CD14-positive monocyte (primary cell): ENCODE results near the gene WFDC5. TPM values are rescaled to one million over a fixed set of nuclear protein-coding genes. Genes with fewer than 3 reads are reported as not detected.
"Not testable (repeated sequence)": the region's sequence is repeated elsewhere in the genome, so short reads cannot be mapped to it uniquely, and the experiment has no call there.

Experiments
- DNase-seq, 3 donors: peaks; one replicate each; pipeline ENCODE4 v3.0.0-alpha.2; 2011 to 2022
- H2AFZ ChIP-seq: 2 replicates; pipeline ENCODE4 v1.6.0; 2012; ENCODE audit warnings: mild to moderate bottlenecking, low read depth, low read length, inconsistent platforms; ENCODE audit not compliant: insufficient read depth, poor library complexity, severe bottlenecking
- H3K27ac ChIP-seq, 2 donors: 1 replicate in 1 of 2; 2 replicates in 1 of 2; pipeline ENCODE4 v1.5.1; 2012 to 2013; ENCODE audit warnings: low read length in 2 of 2, control low read depth in 1 of 2, inconsistent platforms in 1 of 2, low read depth in 1 of 2, mild to moderate bottlenecking in 1 of 2
- H3K27me3 ChIP-seq, 2 donors: one replicate each; pipeline versions ENCODE4 v1.6.0 to v1.6.1; 2011 to 2013; ENCODE audit warnings: low read length in 2 of 2; ENCODE audit not compliant: control insufficient read depth in 2 of 2, insufficient read depth in 2 of 2
- H3K36me3 ChIP-seq, 2 donors: replicated peaks in 1 of 2; 1 replicate in 1 of 2; 2 replicates in 1 of 2; pipeline versions ENCODE4 v1.5.1 to v1.6.1; 2012 to 2013; ENCODE audit warnings: low read length in 2 of 2, control low read depth in 1 of 2, inconsistent platforms in 1 of 2, mild to moderate bottlenecking in 1 of 2; ENCODE audit not compliant: insufficient read depth in 2 of 2, control insufficient read depth in 1 of 2
- H3K4me1 ChIP-seq, 2 donors: 1 replicate in 1 of 2; 2 replicates in 1 of 2; pipeline versions ENCODE4 v1.5.1 to v1.6.1; 2012 to 2013; ENCODE audit warnings: low read length in 2 of 2, control low read depth in 1 of 2, inconsistent platforms in 1 of 2, mild to moderate bottlenecking in 1 of 2, moderate library complexity in 1 of 2; ENCODE audit not compliant: insufficient read depth in 2 of 2, control insufficient read depth in 1 of 2
- H3K4me2 ChIP-seq: replicated peaks from 2 replicates; pipeline ENCODE3; 2012; ENCODE audit warnings: low read length, moderate library complexity, mild to moderate bottlenecking; ENCODE audit not compliant: poor library complexity, severe bottlenecking; ENCODE audit errors: extremely low read depth
- H3K4me3 ChIP-seq, 3 experiments: fragments of 200-600 bp in 1 of 3; sonication (generic) in 1 of 3; replicated peaks in 1 of 3; 1 replicate in 2 of 3; 2 replicates in 1 of 3; pipeline ENCODE4 v1.5.1; 2011 to 2013; ENCODE audit warnings: low read length in 3 of 3, mild to moderate bottlenecking in 3 of 3, control low read depth in 2 of 3, low read depth in 2 of 3, inconsistent platforms in 1 of 3, moderate library complexity in 1 of 3
- H3K79me2 ChIP-seq: 2 replicates; pipeline ENCODE4 v1.6.0; 2012; ENCODE audit warnings: mild to moderate bottlenecking, control low read depth, inconsistent platforms, low read length, moderate library complexity; ENCODE audit not compliant: insufficient read depth
- H3K9ac ChIP-seq: 2 replicates; pipeline ENCODE4 v1.6.0; 2017; ENCODE audit warnings: low read length, mild to moderate bottlenecking; ENCODE audit not compliant: insufficient read depth, poor library complexity, severe bottlenecking
- H3K9me3 ChIP-seq, 2 donors: replicated peaks in 1 of 2; 1 replicate in 1 of 2; 2 replicates in 1 of 2; pipeline versions ENCODE4 v1.5.1 to v1.6.1; 2012 to 2013; ENCODE audit warnings: low read length in 2 of 2, control low read depth in 1 of 2; ENCODE audit not compliant: control insufficient read depth in 1 of 2, insufficient read depth in 1 of 2
- H4K20me1 ChIP-seq: 2 replicates; pipeline ENCODE4 v1.6.0; 2012; ENCODE audit warnings: mild to moderate bottlenecking, low read length, control low read depth, moderate library complexity; ENCODE audit not compliant: insufficient read depth
- H3K27ac Mint-ChIP-seq, 7 donors: one replicate each; pipeline ENCODE4 v1.8.0; 2020; ENCODE audit warnings: mild to moderate bottlenecking in 7 of 7, mixed read lengths in 7 of 7, moderate library complexity in 6 of 7, inconsistent platforms in 2 of 7
- H3K27me3 Mint-ChIP-seq, 3 donors: one replicate each; pipeline ENCODE4 v1.8.0; 2021 to 2022; ENCODE audit warnings: low read depth in 3 of 3, mild to moderate bottlenecking in 3 of 3, mixed read lengths in 3 of 3, moderate library complexity in 3 of 3, inconsistent platforms in 1 of 3
- H3K36me3 Mint-ChIP-seq, 2 donors: one replicate each; pipeline ENCODE4 v1.8.0; 2020; ENCODE audit warnings: mixed read lengths in 2 of 2, inconsistent platforms in 1 of 2, mild to moderate bottlenecking in 1 of 2
- H3K4me1 Mint-ChIP-seq: one replicate; pipeline ENCODE4 v1.8.0; 2020; ENCODE audit warnings: mild to moderate bottlenecking, mixed read lengths
- H3K4me3 Mint-ChIP-seq, 2 donors: one replicate each; pipeline ENCODE4 v1.8.0; 2020; ENCODE audit warnings: mild to moderate bottlenecking in 2 of 2, mixed read lengths in 2 of 2, moderate library complexity in 1 of 2
- H3K9me3 Mint-ChIP-seq, 7 donors: one replicate each; pipeline ENCODE4 v1.8.0; 2020 to 2022; ENCODE audit warnings: mixed read lengths in 7 of 7, mild to moderate bottlenecking in 6 of 7, moderate library complexity in 6 of 7, inconsistent platforms in 2 of 7
- CTCF ChIP-seq: fragments of 200-600 bp; IDR thresholded peaks from one replicate; pipeline ENCODE4 v1.8.0; 2022; ENCODE audit warnings: antibody characterized with exemption, mild to moderate bottlenecking
- WGBS: methylation state at CpG from one replicate; pipeline ENCODE4 v1.1.5; 2013; ENCODE audit warnings: missing lambda C conversion rate; ENCODE audit not compliant: insufficient coverage; 5-methylcytosine and 5-hydroxymethylcytosine counted together
- intact Hi-C, 2 donors: fragments of 100-400 bp; cut with micrococcal nuclease; formaldehyde crosslinking; loops; one replicate each; pipeline versions ENCODE4 v1.15.0 to v1.15.1; 2023
- polyA plus RNA-seq, 3 donors: library from polyadenylated mRNA; depleted of rRNA in 1 of 3; unstranded in 2 of 3; stranded (reverse) in 1 of 3; fragments of 300-500 nt in 2 of 3; fragments of >200 nt in 1 of 3; fragmentation: Illumina TruSeq in 2 of 3; gene quantifications; 1 replicate in 2 of 3; 2 replicates in 1 of 3; pipeline ENCODE4 v1.2.3, GENCODE V29; 2012 to 2021

Gene WFDC5
- polyA plus RNA-seq, 3 donors: not detected

GRCh38 chr20:45149062-45149461 lies 34.1 kb upstream of the WFDC5 start:
- Histone ChIP-seq H4K20me1 (no peaks in the 10 kb centered on the region), H3K27me3 (peaks cover 18 to 34% of the 10 kb centered on the region in 2 donors), H3K79me2 (no peaks in the 10 kb centered on the region), H3K9ac (no peak overlapping the region), H3K36me3 (no peaks in the 10 kb centered on the region), H3K4me2 (no peak overlapping the region), H3K4me3 (no peak overlapping the region), H3K27ac (no peak overlapping the region), H3K4me1 (peaks cover 13 to 16% of the 10 kb centered on the region in 2 donors), H3K9me3 (no peaks in the 10 kb centered on the region), H2AFZ (no peak overlapping the region)
- no peak overlapping the region for H3K27ac Mint-ChIP-seq
- peaks cover 16% of the 10 kb centered on the region for H3K4me1 Mint-ChIP-seq
- WGBS: 100% methylated on average over 1 of the region's 3 CpGs
- H3K9me3 Mint-ChIP-seq: peaks cover 2 to 5% (median 4%) of the 10 kb centered on the region in 7 donors
- intact Hi-C loops: no loop called here
- peaks cover 23 to 38% (median 27%) of the 10 kb centered on the region in 3 donors for H3K27me3 Mint-ChIP-seq
- DNase-seq: no peak
- H3K36me3 Mint-ChIP-seq: no peaks in the 10 kb centered on the region
- no peak for TF ChIP-seq CTCF
- H3K4me3 Mint-ChIP-seq: no peak overlapping the region

GRCh38 chr20:45140836-45141235 lies 25.9 kb upstream of the WFDC5 start:
- no peaks in the 10 kb centered on the region for H3K36me3 Mint-ChIP-seq
- H2AFZ ChIP-seq: no peak overlapping the region
- no peak for DNase-seq
- no peak overlapping the region for H3K4me3 ChIP-seq
- intact Hi-C loops: no loop called here
- peaks cover 10 to 21% (median 18%) of the 10 kb centered on the region in 3 donors for H3K27me3 Mint-ChIP-seq
- H3K4me2 ChIP-seq: no peak overlapping the region
- peaks cover 0 to 4% (median 0%) of the 10 kb centered on the region in 7 donors for H3K9me3 Mint-ChIP-seq
- no peak overlapping the region for H3K9ac ChIP-seq
- H3K27ac Mint-ChIP-seq: no peak overlapping the region
- H3K27ac ChIP-seq: no peak overlapping the region
- 86% methylated on average over 3 of the region's 4 CpGs for WGBS
- H3K27me3 ChIP-seq: peaks cover 9 to 20% of the 10 kb centered on the region in 2 donors
- H3K4me1 Mint-ChIP-seq: no peaks in the 10 kb centered on the region
- H3K4me1 ChIP-seq: no peaks in the 10 kb centered on the region
- no peaks in the 10 kb centered on the region for H3K79me2 ChIP-seq
- TF ChIP-seq CTCF: no peak
- H4K20me1 ChIP-seq: no peaks in the 10 kb centered on the region
- H3K9me3 ChIP-seq: no peaks in the 10 kb centered on the region
- no peaks in the 10 kb centered on the region for H3K36me3 ChIP-seq
- H3K4me3 Mint-ChIP-seq: no peak overlapping the region

- not testable (repeated sequence) for H3K27ac Mint-ChIP-seq, DNase-seq, H4K20me1 ChIP-seq, H3K4me3 Mint-ChIP-seq, H2AFZ ChIP-seq, H3K79me2 ChIP-seq, H3K4me1 ChIP-seq, H3K9ac ChIP-seq, H3K36me3 ChIP-seq, H3K4me2 ChIP-seq, H3K4me1 Mint-ChIP-seq, H3K4me3 ChIP-seq, H3K27ac ChIP-seq, H3K36me3 Mint-ChIP-seq, H3K9me3 Mint-ChIP-seq, H3K9me3 ChIP-seq
- H3K27me3 Mint-ChIP-seq: peaks cover 10 to 20% (median 13%) of the 10 kb centered on the region in 3 donors
- H3K27me3 ChIP-seq: peaks cover 5 to 12% of the 10 kb centered on the region in 2 donors
- 100% methylated on average over 1 of the region's 5 CpGs for WGBS
- intact Hi-C loops: loop anchor here (2.0 to 5.0 kb wide), 2 partner anchors 151 to 152 kb away; no protein-coding TSS in a partner anchor
These were observed 24.9 kb upstream of the WFDC5 start for GRCh38 chr20:45139733-45140375.
